Upper lobe of right lung (tissue), 1 donor: ENCODE data around the gene FAM83D. TPM values are rescaled to one million over a fixed set of nuclear protein-coding genes. Genes with fewer than 3 reads are reported as not detected.

Experiments
- ATAC-seq: fragments of 200-7000 bp; cut with Tn5 transposase; one replicate; pipeline ENCODE4 v1.9.1; 2020; ENCODE audit warnings: mild to moderate bottlenecking, moderate library complexity
- DNase-seq: peaks from one replicate; pipeline ENCODE4 v3.0.0-alpha.2; 2020
- H3K27ac ChIP-seq: fragments of 200-600 bp; one replicate; pipeline ENCODE4 v1.8.0; 2022
- H3K27me3 ChIP-seq: fragments of 200-600 bp; one replicate; pipeline ENCODE4 v1.8.0; 2022; ENCODE audit warnings: mild to moderate bottlenecking
- H3K36me3 ChIP-seq: fragments of 200-600 bp; one replicate; pipeline ENCODE4 v1.8.0; 2022
- H3K4me1 ChIP-seq: fragments of 200-600 bp; one replicate; pipeline ENCODE4 v1.8.0; 2022
- H3K4me3 ChIP-seq: fragments of 200-600 bp; one replicate; pipeline ENCODE4 v1.8.0; 2022; ENCODE audit warnings: mild to moderate bottlenecking
- H3K9me3 ChIP-seq: fragments of 200-600 bp; one replicate; pipeline ENCODE4 v1.8.0; 2022
- CTCF ChIP-seq: fragments of 200-600 bp; IDR thresholded peaks from one replicate; pipeline ENCODE4 v1.8.0; 2022; ENCODE audit warnings: antibody characterized with exemption
- intact Hi-C: fragments of 100-400 bp; cut with DNase I; formaldehyde crosslinking; loops from one replicate; pipeline ENCODE4 v1.11.0; 2022
- total RNA-seq: library from RNA; stranded (reverse); fragmentation: NEBNext Ultra II Directional; extraction: Animal tissue kit (Norgen Biotek cat#: 25700); gene quantifications from one replicate; pipeline ENCODE4 v1.2.1, GENCODE V29; 2021
- donor health status: DM: no; HTN: yes; CAD: no; lungs with severe emphysema.

The FAM83D gene
- total RNA-seq, 1 donor from 2014 or later = 2.0 TPM

- Histone ChIP-seq H3K9me3 (no peaks in the 10 kb centered on the region), H3K36me3 (no peaks in the 10 kb centered on the region), H3K27me3 (peaks cover 2% of the 10 kb centered on the region), H3K4me1 (no peaks in the 10 kb centered on the region), H3K4me3 (no peak overlapping the region), H3K27ac (no peak overlapping the region)
- intact Hi-C loops = no loop called here
- TF ChIP-seq CTCF = no peak
- ATAC-seq (no peak), DNase-seq (no peak)
Measured at GRCh38 chr20:38935967-38936407, 9.8 kb downstream of the FAM83D start.

- Histone ChIP-seq H3K9me3 (no peaks in the 10 kb centered on the region), H3K27me3 (no peaks in the 10 kb centered on the region), H3K4me1 (no peaks in the 10 kb centered on the region), H3K27ac (no peak overlapping the region), H3K4me3 (no peak overlapping the region), H3K36me3 (no peaks in the 10 kb centered on the region)
- no peak for TF ChIP-seq CTCF
- DNase-seq = no peak
- intact Hi-C loops = no loop called here
- ATAC-seq = no peak
Measured at GRCh38 chr20:38937000-38937399, 10.8 kb downstream of the FAM83D start.

DNA sequence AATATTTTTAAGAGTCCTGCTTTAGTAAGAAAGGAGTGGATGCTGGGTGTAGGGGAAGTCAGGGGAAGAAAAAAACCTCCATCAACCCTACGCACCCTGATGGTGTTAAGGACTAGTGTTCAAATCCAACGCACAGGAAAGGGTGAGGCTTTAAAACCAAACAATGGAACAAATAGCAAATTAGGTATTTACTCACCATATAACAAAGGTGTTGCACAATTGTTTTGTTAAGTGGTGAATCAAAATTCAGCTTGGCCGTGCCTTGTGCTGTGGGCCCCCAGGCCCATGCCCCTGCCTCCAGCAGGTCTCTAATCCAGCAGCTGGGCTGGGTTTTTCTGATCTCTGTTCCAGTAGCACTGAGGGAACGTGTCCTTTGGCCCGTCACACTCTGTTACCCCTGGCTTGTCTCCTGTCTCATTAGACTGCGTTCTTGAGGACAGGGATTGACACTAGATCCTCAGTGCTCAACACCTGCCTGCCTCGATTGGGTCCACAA is 11.8 kb downstream of the FAM83D start:
- Histone ChIP-seq H3K36me3 (no peaks in the 10 kb centered on the region), H3K27ac (no peak overlapping the region), H3K4me3 (no peak overlapping the region), H3K27me3 (no peaks in the 10 kb centered on the region), H3K9me3 (no peaks in the 10 kb centered on the region), H3K4me1 (no peaks in the 10 kb centered on the region)
- no peak for DNase-seq
- no peak for ATAC-seq
- TF ChIP-seq CTCF = no peak
- intact Hi-C loops = no loop called here

DNA sequence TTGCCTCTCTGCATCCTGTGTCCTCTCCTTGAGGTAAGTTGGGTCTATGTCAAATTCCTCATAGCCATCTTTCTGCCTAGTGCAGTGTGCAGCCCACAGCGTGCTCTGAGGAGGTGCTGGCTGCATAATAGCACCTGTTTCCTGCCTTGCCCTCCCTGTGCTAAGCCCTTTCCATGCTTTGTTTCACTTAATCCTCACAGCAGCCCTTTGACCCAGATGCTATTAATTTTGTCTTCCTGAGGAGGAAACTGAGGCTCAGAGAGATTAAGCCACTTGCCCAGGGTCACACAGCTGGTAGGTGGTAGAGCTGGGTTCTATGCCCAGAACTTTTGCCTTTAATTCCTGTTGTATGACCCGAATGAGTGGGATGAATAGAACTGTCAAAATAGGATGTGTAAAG is 13.5 kb downstream of the FAM83D start:
- no peak for DNase-seq
- TF ChIP-seq CTCF = no peak
- Histone ChIP-seq H3K4me3 (no peak overlapping the region), H3K27ac (no peak overlapping the region), H3K4me1 (no peaks in the 10 kb centered on the region), H3K36me3 (no peaks in the 10 kb centered on the region), H3K9me3 (no peaks in the 10 kb centered on the region), H3K27me3 (no peaks in the 10 kb centered on the region)
- intact Hi-C loops = no loop called here
- no peak for ATAC-seq

- intact Hi-C loops = no loop called here
- no peak overlapping the region for H3K4me3 ChIP-seq
Measured at GRCh38 chr20:38940644-38941043, 14.4 kb downstream of the FAM83D start.

More at GRCh38 chr20:38940644-38941043, 14.4 kb downstream of the FAM83D start:
- Histone ChIP-seq H3K36me3 (no peaks in the 10 kb centered on the region), H3K9me3 (no peaks in the 10 kb centered on the region), H3K27me3 (no peaks in the 10 kb centered on the region), H3K27ac (no peak overlapping the region), H3K4me1 (no peaks in the 10 kb centered on the region)
- DNase-seq (no peak), ATAC-seq (no peak)
- no peak for TF ChIP-seq CTCF
